ENCODE data around the gene DCUN1D4. TPM values are rescaled to one million over a fixed set of nuclear protein-coding genes. Genes with fewer than 3 reads are reported as not detected.

DCUN1D4 gene
- total RNA-seq, 1 donor from 2014 or later: 25.2 TPM

GRCh38 chr4:51835079-51835478 is 7.9 kb upstream of the DCUN1D4 start:
- no peak for TF ChIP-seq CTCF (conservative IDR thresholded peaks at IDR 0.05; ENCODE audit: low read depth, low read length)
- DNase-seq (ENCODE audit: low read depth): no peak
- H3K4me3 ChIP-seq (ENCODE audit: low read depth, low read length): no peak overlapping the region

- TF ChIP-seq CTCF (conservative IDR thresholded peaks at IDR 0.05; ENCODE audit: low read depth, low read length): no peak
- no peak for DNase-seq (ENCODE audit: low read depth)
- no peak overlapping the region for H3K4me3 ChIP-seq (ENCODE audit: low read depth, low read length)
These were observed 7.1 kb upstream of the DCUN1D4 start for GRCh38 chr4:51835855-51836254.

DNA sequence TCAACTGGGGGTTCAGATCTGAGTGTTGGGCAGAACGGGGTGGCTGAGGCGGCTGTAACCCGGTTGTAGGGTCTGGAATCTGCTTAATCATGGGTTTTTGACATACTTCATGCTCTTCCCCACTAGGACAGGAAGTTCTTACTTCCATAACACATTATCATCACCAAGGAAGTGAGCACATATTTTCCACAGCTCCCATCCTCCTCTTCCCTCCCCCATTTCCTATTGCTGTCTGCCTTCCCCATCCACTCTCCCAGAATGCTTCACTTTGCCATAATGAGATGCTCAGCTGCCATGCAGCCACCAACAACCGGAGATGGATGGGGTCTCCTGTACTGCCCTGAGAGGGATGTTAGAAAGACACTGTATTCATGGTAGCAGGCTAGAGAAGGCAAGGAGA is 6.4 kb upstream of the DCUN1D4 start:
- no peak overlapping the region for H3K4me3 ChIP-seq (ENCODE audit: low read depth, low read length)
- no peak for DNase-seq (ENCODE audit: low read depth)
- no peak for TF ChIP-seq CTCF (conservative IDR thresholded peaks at IDR 0.05; ENCODE audit: low read depth, low read length)

- DNase-seq (ENCODE audit: low read depth): no peak
- no peak for TF ChIP-seq CTCF (conservative IDR thresholded peaks at IDR 0.05; ENCODE audit: low read depth, low read length)
- no peak overlapping the region for H3K4me3 ChIP-seq (ENCODE audit: low read depth, low read length)
These were observed 2.2 kb upstream of the DCUN1D4 start for GRCh38 chr4:51840781-51841180.

- peak overlapping the region; percentile 74 for H3K4me3 ChIP-seq (ENCODE audit: low read depth, low read length)
- DNase-seq (ENCODE audit: low read depth): no peak
- TF ChIP-seq CTCF (conservative IDR thresholded peaks at IDR 0.05; ENCODE audit: low read depth, low read length): no peak
These were observed 793 bp upstream of the DCUN1D4 start for GRCh38 chr4:51842167-51842553.

DNA sequence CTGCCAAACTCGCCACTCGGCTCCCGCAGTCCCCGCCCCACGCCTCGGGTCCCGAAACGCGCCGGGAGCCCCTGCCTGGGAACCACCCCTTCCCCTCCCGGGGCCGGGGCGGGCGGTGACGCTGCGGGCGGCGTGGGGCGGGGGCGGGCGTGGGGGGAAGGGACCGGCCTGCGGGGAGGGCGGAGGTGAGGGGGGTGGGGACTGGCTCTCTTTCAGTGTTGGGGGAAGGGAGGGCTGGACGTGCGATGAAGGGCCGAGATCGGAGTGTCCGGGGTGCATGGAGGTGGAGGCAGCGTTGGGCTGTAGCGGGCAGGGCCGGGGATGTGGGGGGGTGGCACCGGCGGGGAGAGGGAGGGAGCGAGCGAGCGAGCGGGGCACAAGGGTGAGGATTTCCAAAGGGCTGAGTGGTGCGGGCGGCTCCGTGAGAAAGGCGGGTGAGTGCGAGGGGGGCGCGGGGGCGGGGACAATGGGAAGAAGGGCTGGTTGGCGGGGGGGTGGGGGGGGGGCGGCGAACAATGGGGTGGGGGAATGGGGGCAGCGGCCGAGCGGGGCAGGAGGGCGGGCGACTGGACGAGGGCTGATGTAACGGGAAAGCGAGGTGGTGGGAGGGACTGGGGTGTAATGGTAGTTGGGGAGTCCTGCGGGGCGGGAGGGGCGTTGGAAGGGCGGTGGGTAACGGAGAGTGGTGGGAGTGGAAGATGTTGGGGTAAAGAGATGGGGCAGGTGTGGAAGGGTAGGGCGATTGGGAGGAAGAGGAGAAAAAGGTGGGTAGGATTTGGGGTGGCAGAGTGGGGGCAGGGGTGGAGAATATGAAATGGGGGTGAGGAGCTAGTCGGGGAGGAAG is 578 bp downstream of the DCUN1D4 start:
- H3K4me3 ChIP-seq (ENCODE audit: low read depth, low read length): peak overlapping the region; percentile 76
- no peak for DNase-seq (ENCODE audit: low read depth)
- no peak for TF ChIP-seq CTCF (conservative IDR thresholded peaks at IDR 0.05; ENCODE audit: low read depth, low read length)

All from epithelial cell of proximal tubule (primary cell).